Measurements from ENCODE around the gene DTWD2. TPM values are rescaled to one million over a fixed set of nuclear protein-coding genes. Genes with fewer than 3 reads are reported as not detected.

The DTWD2 gene
- total and polyA plus RNA-seq, 2 experiments from 2014 or later = 4.1 to 15.4 TPM

- Histone ChIP-seq H3K79me2 (replicated peaks; ENCODE audit: insufficient read depth) (no peaks in the 10 kb centered on the region), H2AFZ (no peak overlapping the region), H3K36me3 (ENCODE audit: insufficient read depth) (no peaks in the 10 kb centered on the region), H3K27me3 (ENCODE audit: insufficient read depth) (no peaks in the 10 kb centered on the region), H3K9me2 (ENCODE audit: insufficient read depth) (no peaks in the 10 kb centered on the region), H3K4me1 (ENCODE audit: insufficient read depth) (peaks cover 10% of the 10 kb centered on the region), H3K27ac (ENCODE audit: low read depth) (peak overlapping the region; percentile 91), H3K4me3 (no peak overlapping the region), H3K4me2 (peak overlapping the region; percentile 56; the same call in 1 of the 2 replicates), H3F3A (replicated peaks; ENCODE audit: low read depth) (no peaks in the 10 kb centered on the region), H4K20me1 (replicated peaks; ENCODE audit: insufficient read depth) (no peaks in the 10 kb centered on the region)
- H3K27me3 Mint-ChIP-seq (ENCODE audit: insufficient read depth, low read depth, poor library complexity) = no peaks in the 10 kb centered on the region
- peaks cover 16% of the 10 kb centered on the region for H3K4me1 Mint-ChIP-seq
- ATAC-seq (peak; percentile 80), DNase-seq (ENCODE audit: low spot score) (peak; percentile 63)
- TF ChIP-seq, protein P1, sequence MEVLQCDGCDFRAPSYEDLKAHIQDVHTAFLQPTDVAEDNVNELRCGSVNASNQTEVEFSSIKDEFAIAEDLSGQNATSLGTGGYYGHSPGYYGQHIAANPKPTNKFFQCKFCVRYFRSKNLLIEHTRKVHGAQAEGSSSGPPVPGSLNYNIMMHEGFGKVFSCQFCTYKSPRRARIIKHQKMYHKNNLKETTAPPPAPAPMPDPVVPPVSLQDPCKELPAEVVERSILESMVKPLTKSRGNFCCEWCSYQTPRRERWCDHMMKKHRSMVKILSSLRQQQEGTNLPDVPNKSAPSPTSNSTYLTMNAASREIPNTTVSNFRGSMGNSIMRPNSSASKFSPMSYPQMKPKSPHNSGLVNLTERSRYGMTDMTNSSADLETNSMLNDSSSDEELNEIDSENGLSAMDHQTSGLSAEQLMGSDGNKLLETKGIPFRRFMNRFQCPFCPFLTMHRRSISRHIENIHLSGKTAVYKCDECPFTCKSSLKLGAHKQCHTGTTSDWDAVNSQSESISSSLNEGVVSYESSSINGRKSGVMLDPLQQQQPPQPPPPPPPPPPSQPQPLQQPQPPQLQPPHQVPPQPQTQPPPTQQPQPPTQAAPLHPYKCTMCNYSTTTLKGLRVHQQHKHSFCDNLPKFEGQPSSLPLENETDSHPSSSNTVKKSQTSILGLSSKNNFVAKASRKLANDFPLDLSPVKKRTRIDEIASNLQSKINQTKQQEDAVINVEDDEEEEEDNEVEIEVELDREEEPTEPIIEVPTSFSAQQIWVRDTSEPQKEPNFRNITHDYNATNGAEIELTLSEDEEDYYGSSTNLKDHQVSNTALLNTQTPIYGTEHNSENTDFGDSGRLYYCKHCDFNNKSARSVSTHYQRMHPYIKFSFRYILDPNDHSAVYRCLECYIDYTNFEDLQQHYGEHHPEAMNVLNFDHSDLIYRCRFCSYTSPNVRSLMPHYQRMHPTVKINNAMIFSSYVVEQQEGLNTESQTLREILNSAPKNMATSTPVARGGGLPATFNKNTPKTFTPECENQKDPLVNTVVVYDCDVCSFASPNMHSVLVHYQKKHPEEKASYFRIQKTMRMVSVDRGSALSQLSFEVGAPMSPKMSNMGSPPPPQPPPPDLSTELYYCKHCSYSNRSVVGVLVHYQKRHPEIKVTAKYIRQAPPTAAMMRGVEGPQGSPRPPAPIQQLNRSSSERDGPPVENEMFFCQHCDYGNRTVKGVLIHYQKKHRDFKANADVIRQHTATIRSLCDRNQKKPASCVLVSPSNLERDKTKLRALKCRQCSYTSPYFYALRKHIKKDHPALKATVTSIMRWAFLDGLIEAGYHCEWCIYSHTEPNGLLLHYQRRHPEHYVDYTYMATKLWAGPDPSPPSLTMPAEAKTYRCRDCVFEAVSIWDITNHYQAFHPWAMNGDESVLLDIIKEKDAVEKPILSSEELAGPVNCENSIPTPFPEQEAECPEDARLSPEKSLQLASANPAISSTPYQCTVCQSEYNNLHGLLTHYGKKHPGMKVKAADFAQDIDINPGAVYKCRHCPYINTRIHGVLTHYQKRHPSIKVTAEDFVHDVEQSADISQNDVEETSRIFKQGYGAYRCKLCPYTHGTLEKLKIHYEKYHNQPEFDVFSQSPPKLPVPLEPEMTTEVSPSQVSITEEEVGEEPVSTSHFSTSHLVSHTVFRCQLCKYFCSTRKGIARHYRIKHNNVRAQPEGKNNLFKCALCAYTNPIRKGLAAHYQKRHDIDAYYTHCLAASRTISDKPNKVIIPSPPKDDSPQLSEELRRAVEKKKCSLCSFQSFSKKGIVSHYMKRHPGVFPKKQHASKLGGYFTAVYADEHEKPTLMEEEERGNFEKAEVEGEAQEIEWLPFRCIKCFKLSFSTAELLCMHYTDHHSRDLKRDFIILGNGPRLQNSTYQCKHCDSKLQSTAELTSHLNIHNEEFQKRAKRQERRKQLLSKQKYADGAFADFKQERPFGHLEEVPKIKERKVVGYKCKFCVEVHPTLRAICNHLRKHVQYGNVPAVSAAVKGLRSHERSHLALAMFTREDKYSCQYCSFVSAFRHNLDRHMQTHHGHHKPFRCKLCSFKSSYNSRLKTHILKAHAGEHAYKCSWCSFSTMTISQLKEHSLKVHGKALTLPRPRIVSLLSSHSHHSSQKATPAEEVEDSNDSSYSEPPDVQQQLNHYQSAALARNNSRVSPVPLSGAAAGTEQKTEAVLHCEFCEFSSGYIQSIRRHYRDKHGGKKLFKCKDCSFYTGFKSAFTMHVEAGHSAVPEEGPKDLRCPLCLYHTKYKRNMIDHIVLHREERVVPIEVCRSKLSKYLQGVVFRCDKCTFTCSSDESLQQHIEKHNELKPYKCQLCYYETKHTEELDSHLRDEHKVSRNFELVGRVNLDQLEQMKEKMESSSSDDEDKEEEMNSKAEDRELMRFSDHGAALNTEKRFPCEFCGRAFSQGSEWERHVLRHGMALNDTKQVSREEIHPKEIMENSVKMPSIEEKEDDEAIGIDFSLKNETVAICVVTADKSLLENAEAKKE (CRISPR knock-in tag; IDR thresholded peaks at IDR 0.05) = peak; percentile 58; the same call in 1 of the 2 replicates
- TF ChIP-seq EZH2phosphoT487 (IDR thresholded peaks at IDR 0.05; ENCODE audit: unreplicated experiment) = no peak
- no peak overlapping the region for H3K4me3 Mint-ChIP-seq
- H3K36me3 Mint-ChIP-seq (ENCODE audit: low read depth) = peaks cover 8% of the 10 kb centered on the region; the same call in 2 of the 3 replicates
- 0 out of 2 replicates have a peak overlapping the region, but pooled peaks have one; percentile 63 for H3K27ac Mint-ChIP-seq
- peaks cover 5% of the 10 kb centered on the region; the same call in 1 of the 3 replicates for H3K9me3 Mint-ChIP-seq
Measured at GRCh38 chr5:118796081-118796480, 192.3 kb downstream of the DTWD2 start.

GRCh38 chr5:118794281-118794680 is 194.1 kb downstream of the DTWD2 start:
- no peaks in the 10 kb centered on the region for H3K79me2 ChIP-seq (replicated peaks; ENCODE audit: insufficient read depth)
- peaks cover 19% of the 10 kb centered on the region for H3K4me1 Mint-ChIP-seq
- TF ChIP-seq, protein P1 (CRISPR knock-in tag; IDR thresholded peaks at IDR 0.05) = no peak

More at GRCh38 chr5:118794281-118794680, 194.1 kb downstream of the DTWD2 start:
- Histone ChIP-seq H3K36me3 (ENCODE audit: insufficient read depth) (no peaks in the 10 kb centered on the region), H3F3A (replicated peaks; ENCODE audit: low read depth) (no peaks in the 10 kb centered on the region), H3K4me3 (no peak overlapping the region), H3K27me3 (ENCODE audit: insufficient read depth) (no peaks in the 10 kb centered on the region), H2AFZ (no peak overlapping the region), H3K9me2 (ENCODE audit: insufficient read depth) (no peaks in the 10 kb centered on the region), H3K4me1 (ENCODE audit: insufficient read depth) (peaks cover 10% of the 10 kb centered on the region), H4K20me1 (replicated peaks; ENCODE audit: insufficient read depth) (no peaks in the 10 kb centered on the region), H3K27ac (ENCODE audit: low read depth) (no peak overlapping the region), H3K4me2 (no peak overlapping the region)
- H3K27ac Mint-ChIP-seq = no peak overlapping the region
- no peak overlapping the region for H3K4me3 Mint-ChIP-seq
- H3K9me3 Mint-ChIP-seq = no peaks in the 10 kb centered on the region
- DNase-seq (ENCODE audit: low spot score) (no peak), ATAC-seq (no peak)
- H3K27me3 Mint-ChIP-seq (ENCODE audit: insufficient read depth, low read depth, poor library complexity) = no peaks in the 10 kb centered on the region
- peaks cover 4% of the 10 kb centered on the region; the same call in 1 of the 3 replicates for H3K36me3 Mint-ChIP-seq (ENCODE audit: low read depth)
